Suprapubic skin (tissue), 4 donors: Measurements from ENCODE around the gene CPTP. TPM values are rescaled to one million over a fixed set of nuclear protein-coding genes. Genes with fewer than 3 reads are reported as not detected.

Source experiments
- DNase-seq, 2 donors: peaks; one replicate each; pipeline ENCODE4 v3.0.0-alpha.2; 2019; ENCODE audit warnings: low spot score in 2 of 2
- H3K27ac ChIP-seq: fragments of 200-600 bp; sonication (generic); one replicate; pipeline ENCODE4 v1.5.1; 2019
- H3K27me3 ChIP-seq: fragments of 200-600 bp; sonication (generic); one replicate; pipeline ENCODE4 v1.5.1; 2019
- H3K36me3 ChIP-seq: fragments of 200-600 bp; sonication (generic); one replicate; pipeline ENCODE4 v1.5.1; 2019
- H3K4me1 ChIP-seq: fragments of 200-600 bp; sonication (generic); one replicate; pipeline ENCODE4 v1.5.1; 2019
- H3K4me3 ChIP-seq: fragments of 200-600 bp; sonication (generic); one replicate; pipeline ENCODE4 v1.5.1; 2019; ENCODE audit warnings: mild to moderate bottlenecking
- H3K9me3 ChIP-seq: fragments of 200-600 bp; sonication (generic); one replicate; pipeline ENCODE4 v1.5.1; 2019
- CTCF ChIP-seq, 2 donors: fragments of 200-600 bp in 1 of 2; fragments of 450-650 bp in 1 of 2; sonication (generic) in 1 of 2; IDR thresholded peaks; one replicate each; pipeline ENCODE4 v1.5.1; 2016 to 2019; ENCODE audit warnings: antibody characterized with exemption in 2 of 2, mild to moderate bottlenecking in 1 of 2, moderate library complexity in 1 of 2
- EP300 ChIP-seq: sonication (generic); formaldehyde crosslinking; IDR thresholded peaks from one replicate; pipeline ENCODE4 v1.6.1; 2017; ENCODE audit warnings: antibody characterized with exemption
- POLR2A ChIP-seq, 2 donors: fragments of 450-650 bp; IDR thresholded peaks; one replicate each; pipeline ENCODE4 v1.6.1; 2017; ENCODE audit warnings: antibody characterized with exemption in 2 of 2, mild to moderate bottlenecking in 2 of 2, moderate library complexity in 2 of 2
- POLR2AphosphoS5 ChIP-seq, 3 donors: sonication (generic); formaldehyde crosslinking; IDR thresholded peaks; one replicate each; pipeline ENCODE4 v1.6.1; 2017; ENCODE audit warnings: antibody characterized with exemption in 3 of 3
- WGBS: methylation state at CpG from one replicate; pipeline ENCODE4 v1.1.5; 2018; 5-methylcytosine and 5-hydroxymethylcytosine counted together
- total RNA-seq, 4 donors: library from RNA; depleted of rRNA; stranded (reverse); fragments of >200 nt; gene quantifications; one replicate each; pipeline ENCODE4 v1.1.0, GENCODE V29; 2016

CPTP gene
- total RNA-seq, result 10 to 100 TPM; 32.5 to 60.4 (median 54.3) TPM

GRCh38 chr1:1324524-1325287 is at the start of gene CPTP, which contains the start of gene INTS11:
TSS of gene CPTP (plus strand) at chr1:1324802. CDS start at chr1:1326911, 2,109 bp downstream.
TSS of gene INTS11 (minus strand) at chr1:1324660. CDS start at chr1:1324608, 52 bp downstream.
- DNase-seq, result peak; percentile 97 to 98
- Histone ChIP-seq H3K36me3 (peaks cover 33% of the 10 kb centered on the region), H3K27me3 (no peaks in the 10 kb centered on the region), H3K9me3 (no peaks in the 10 kb centered on the region), H3K4me1 (peaks cover 54% of the 10 kb centered on the region), H3K27ac (peak within 1 kb of the TSS; percentile 89), H3K4me3 (peak within 1 kb of the TSS; percentile 90)
- TF ChIP-seq POLR2AphosphoS5 (IDR thresholded peaks at IDR 0.05), result peak; percentile 23 to 75 (median 54)
- no peak for TF ChIP-seq CTCF (IDR thresholded peaks at IDR 0.05)
- TF ChIP-seq POLR2A (IDR thresholded peaks at IDR 0.05), result peak in 1 of 2 donors; percentile 15
- 1% methylated on average over 15 of the region's 84 CpGs for WGBS

- Histone ChIP-seq H3K4me1 (peaks cover 41% of the 10 kb centered on the region), H3K4me3 (no peak overlapping the region), H3K27ac (no peak overlapping the region), H3K27me3 (no peaks in the 10 kb centered on the region), H3K36me3 (no peaks in the 10 kb centered on the region), H3K9me3 (no peaks in the 10 kb centered on the region)
- TF ChIP-seq CTCF (IDR thresholded peaks at IDR 0.05) (no peak), POLR2AphosphoS5 (IDR thresholded peaks at IDR 0.05) (no peak), EP300 (no peak), POLR2A (IDR thresholded peaks at IDR 0.05) (no peak)
- 51% methylated on average over 4 of the region's 15 CpGs for WGBS
- DNase-seq, result peak in 1 of 2 donors; percentile 64
Measured at GRCh38 chr1:1274931-1275431, 49.6 kb upstream of the CPTP start.

DNA sequence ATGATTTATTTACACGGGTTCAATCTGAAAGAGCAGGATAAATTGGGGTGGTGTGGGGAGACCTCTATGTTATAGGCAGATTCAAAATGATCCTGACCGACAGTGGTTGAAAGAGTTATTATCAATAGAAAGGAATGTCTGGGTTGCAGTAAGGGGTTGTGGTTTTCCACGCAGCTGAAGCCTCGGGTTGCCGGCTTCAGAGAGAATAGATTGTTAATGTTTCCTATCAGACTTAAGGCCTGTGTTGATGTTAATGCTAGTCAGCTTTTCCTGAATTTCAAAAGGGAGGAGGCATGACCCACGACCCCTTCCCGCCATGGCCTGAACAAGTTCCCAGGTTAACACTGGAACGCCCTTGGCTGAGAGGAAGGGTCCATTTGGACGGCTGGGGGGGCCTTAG is 48.8 kb upstream of the CPTP start:
- DNase-seq, result no peak
- Histone ChIP-seq H3K27ac (no peak overlapping the region), H3K36me3 (no peaks in the 10 kb centered on the region), H3K4me3 (no peak overlapping the region), H3K9me3 (no peaks in the 10 kb centered on the region), H3K4me1 (peaks cover 32% of the 10 kb centered on the region), H3K27me3 (no peaks in the 10 kb centered on the region)
- no peak for TF ChIP-seq CTCF (IDR thresholded peaks at IDR 0.05)
- TF ChIP-seq POLR2A (IDR thresholded peaks at IDR 0.05), result no peak
- no peak for TF ChIP-seq EP300
- TF ChIP-seq POLR2AphosphoS5 (IDR thresholded peaks at IDR 0.05), result no peak
- WGBS, result 64% methylated on average over 9 of the region's 9 CpGs

DNA sequence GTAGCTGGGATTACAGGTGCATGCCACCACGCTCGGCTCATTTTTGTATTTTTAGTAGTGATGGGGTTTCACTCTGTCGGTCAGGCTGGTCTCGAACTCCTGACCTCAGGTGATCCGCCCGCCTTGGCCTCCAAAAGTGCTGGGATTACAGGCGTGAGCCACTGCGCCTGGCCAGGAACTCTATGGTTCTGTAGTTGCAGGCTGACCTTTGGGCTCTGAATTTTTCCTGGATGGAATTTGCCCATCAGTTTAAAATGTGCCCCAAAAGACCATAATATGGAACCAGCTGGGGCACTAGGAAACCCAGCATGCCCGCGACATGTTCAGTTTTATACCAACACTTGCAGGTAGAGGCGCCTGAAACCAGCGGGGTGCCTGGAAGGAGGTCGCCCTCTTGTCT is 46.0 kb upstream of the CPTP start:
- Histone ChIP-seq H3K4me3 (no peak overlapping the region), H3K9me3 (no peaks in the 10 kb centered on the region), H3K27me3 (no peaks in the 10 kb centered on the region), H3K27ac (no peak overlapping the region), H3K4me1 (peaks cover 21% of the 10 kb centered on the region), H3K36me3 (no peaks in the 10 kb centered on the region)
- TF ChIP-seq CTCF (IDR thresholded peaks at IDR 0.05) (no peak), EP300 (no peak), POLR2A (IDR thresholded peaks at IDR 0.05) (no peak), POLR2AphosphoS5 (IDR thresholded peaks at IDR 0.05) (no peak)
- 95% methylated on average over 13 of the region's 13 CpGs for WGBS
- DNase-seq, result no peak

GRCh38 chr1:1279028-1279427 is 45.6 kb upstream of the CPTP start:
- no peaks in the 10 kb centered on the region for H3K9me3 ChIP-seq
- H3K27ac ChIP-seq, result no peak overlapping the region
- no peak overlapping the region for H3K4me3 ChIP-seq
- WGBS, result 91% methylated on average over 17 of the region's 17 CpGs
- H3K27me3 ChIP-seq, result no peaks in the 10 kb centered on the region
- peaks cover 22% of the 10 kb centered on the region for H3K4me1 ChIP-seq
- H3K36me3 ChIP-seq, result no peaks in the 10 kb centered on the region
- DNase-seq, result no peak
- TF ChIP-seq POLR2AphosphoS5 (IDR thresholded peaks at IDR 0.05) (no peak), POLR2A (IDR thresholded peaks at IDR 0.05) (no peak), EP300 (no peak), CTCF (IDR thresholded peaks at IDR 0.05) (no peak)
